DND-41 (cell line): ENCODE data around the gene TAF13.
"Not testable (repeated sequence)": the region's sequence is repeated elsewhere in the genome, so short reads cannot be mapped to it uniquely, and the experiment has no call there.

Source experiments
- EZH2 ChIP-seq: IDR thresholded peaks from 3 replicates; pipeline ENCODE4 v1.6.1; 2012; ENCODE audit warnings: borderline replicate concordance, low read depth, mild to moderate bottlenecking, moderate library complexity, low read length, inconsistent platforms; ENCODE audit not compliant: severe bottlenecking
- TF ChIP-seq, protein P1 (sequence below): IDR thresholded peaks from 2 replicates; pipeline ENCODE4 v1.5.1; 2012; ENCODE audit warnings: borderline replicate concordance, low read length, moderate library complexity, mild to moderate bottlenecking; ENCODE audit not compliant: poor library complexity, severe bottlenecking; ENCODE audit errors: extremely low read depth

DNA sequence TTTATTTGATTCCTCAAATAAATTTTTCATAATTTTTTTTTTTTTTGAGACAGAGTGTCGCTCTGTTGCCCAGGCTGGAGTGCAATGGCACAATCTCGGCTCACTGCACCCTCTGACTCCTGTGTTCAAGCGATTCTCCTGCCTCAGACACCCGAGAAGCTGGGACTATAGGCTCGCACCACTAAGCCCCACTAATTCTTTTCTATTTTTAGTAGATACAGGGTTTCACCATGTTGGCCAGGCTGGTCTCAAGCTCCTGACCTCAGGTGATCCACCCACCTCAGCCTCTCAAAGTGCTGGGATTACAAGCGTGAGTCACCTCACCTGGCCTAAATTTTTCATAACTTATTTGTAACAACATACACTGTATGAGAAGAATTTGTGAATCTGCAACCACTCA, 58.1 kb downstream of the TAF13 start:
- TF ChIP-seq, protein P1, sequence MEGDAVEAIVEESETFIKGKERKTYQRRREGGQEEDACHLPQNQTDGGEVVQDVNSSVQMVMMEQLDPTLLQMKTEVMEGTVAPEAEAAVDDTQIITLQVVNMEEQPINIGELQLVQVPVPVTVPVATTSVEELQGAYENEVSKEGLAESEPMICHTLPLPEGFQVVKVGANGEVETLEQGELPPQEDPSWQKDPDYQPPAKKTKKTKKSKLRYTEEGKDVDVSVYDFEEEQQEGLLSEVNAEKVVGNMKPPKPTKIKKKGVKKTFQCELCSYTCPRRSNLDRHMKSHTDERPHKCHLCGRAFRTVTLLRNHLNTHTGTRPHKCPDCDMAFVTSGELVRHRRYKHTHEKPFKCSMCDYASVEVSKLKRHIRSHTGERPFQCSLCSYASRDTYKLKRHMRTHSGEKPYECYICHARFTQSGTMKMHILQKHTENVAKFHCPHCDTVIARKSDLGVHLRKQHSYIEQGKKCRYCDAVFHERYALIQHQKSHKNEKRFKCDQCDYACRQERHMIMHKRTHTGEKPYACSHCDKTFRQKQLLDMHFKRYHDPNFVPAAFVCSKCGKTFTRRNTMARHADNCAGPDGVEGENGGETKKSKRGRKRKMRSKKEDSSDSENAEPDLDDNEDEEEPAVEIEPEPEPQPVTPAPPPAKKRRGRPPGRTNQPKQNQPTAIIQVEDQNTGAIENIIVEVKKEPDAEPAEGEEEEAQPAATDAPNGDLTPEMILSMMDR: not testable (repeated sequence)
- not testable (repeated sequence) for TF ChIP-seq EZH2
